K562 (cell line): ENCODE results near the gene STC2. TPM values are rescaled to one million over a fixed set of nuclear protein-coding genes. Genes with fewer than 3 reads are reported as not detected.
A peak's percentile ranks its signal among the peaks of the same experiment; 100 is the strongest.

Source experiments
- ETV5 ChIP-seq: sonication (generic); formaldehyde crosslinking; IDR thresholded peaks from 2 replicates; pipeline ENCODE4 v1.4.0; 2020; ENCODE audit warnings: low read depth, mild to moderate bottlenecking, missing genetic modification reagents
- GMEB1 ChIP-seq: fragments of 250-450 bp; sonication (Bioruptor Pico); IDR thresholded peaks from 2 replicates; pipeline ENCODE4 v1.4.0; 2020; ENCODE audit warnings: mild to moderate bottlenecking
- KDM5B ChIP-seq: fragments of 200-600 bp; sonication (generic); IDR thresholded peaks from 2 replicates; pipeline ENCODE4 v1.6.1; 2012; ENCODE audit warnings: low read depth, mild to moderate bottlenecking, moderate library complexity, low read length, control low read depth, inconsistent platforms; ENCODE audit not compliant: insufficient replicate concordance
- POLR2G ChIP-seq: fragments of 200-400 bp; formaldehyde crosslinking; IDR thresholded peaks from 2 replicates; pipeline ENCODE4 v1.6.1; 2017; ENCODE audit warnings: low read depth, mild to moderate bottlenecking, antibody characterized with exemption, low read length, moderate library complexity
- SETDB1 ChIP-seq: IDR thresholded peaks from one replicate; pipeline ENCODE4 v1.6.1; 2012; ENCODE audit warnings: low read length, control low read depth, inconsistent platforms
- TAF15 ChIP-seq: fragments of 200-400 bp; formaldehyde crosslinking; IDR thresholded peaks from 2 replicates; pipeline ENCODE4 v1.6.1; 2017; ENCODE audit warnings: mild to moderate bottlenecking, low read depth, low read length, moderate library complexity
- U2AF2 ChIP-seq: fragments of 200-400 bp; formaldehyde crosslinking; optimal IDR thresholded peaks from 2 replicates; pipeline ENCODE3; 2017; ENCODE audit warnings: low read depth, mild to moderate bottlenecking, low read length
- VEZF1 ChIP-seq: fragments of 200-800 bp; sonication (Bioruptor generic); IDR thresholded peaks from 2 replicates; pipeline ENCODE4 v1.6.1; 2017; ENCODE audit warnings: missing genetic modification characterization, missing compliant biosample characterization
- ZBTB1 ChIP-seq: sonication (generic); formaldehyde crosslinking; IDR thresholded peaks from 2 replicates; pipeline ENCODE4 v1.8.1; 2023; ENCODE audit warnings: missing genetic modification reagents, low read depth, mild to moderate bottlenecking, borderline replicate concordance
- ZC3H4 ChIP-seq: sonication (generic); formaldehyde crosslinking; IDR thresholded peaks from 2 replicates; pipeline ENCODE4 v1.9.0; 2021; ENCODE audit warnings: missing genetic modification reagents, borderline replicate concordance
- ZKSCAN3 ChIP-seq: fragments of 250-450 bp; sonication (Bioruptor Pico); IDR thresholded peaks from 2 replicates; pipeline ENCODE4 v1.4.0; 2020
- ZNF316 ChIP-seq: fragments of 450-650 bp; IDR thresholded peaks from 2 replicates; pipeline ENCODE4 v1.6.1; 2016
- ZNF444 ChIP-seq: fragments of 250-450 bp; sonication (Bioruptor Pico); IDR thresholded peaks from 2 replicates; pipeline ENCODE4 v1.4.0; 2020; ENCODE audit warnings: mild to moderate bottlenecking, moderate library complexity
- ZNF699 ChIP-seq: fragments of 250-450 bp; sonication (Bioruptor Pico); IDR thresholded peaks from 2 replicates; pipeline ENCODE4 v1.8.0; 2021; ENCODE audit warnings: mild to moderate bottlenecking, moderate library complexity; ENCODE audit not compliant: insufficient replicate concordance
- ZNF717 ChIP-seq: fragments of 250-450 bp; sonication (Bioruptor Pico); IDR thresholded peaks from 2 replicates; pipeline ENCODE4 v1.5.0; 2021
- ZNF766 ChIP-seq: fragments of 200-800 bp; sonication (Bioruptor generic); conservative IDR thresholded peaks from 2 replicates; pipeline ENCODE4 v1.6.1; 2016; ENCODE audit warnings: missing genetic modification characterization, missing compliant biosample characterization
- polyA plus RNA-seq, 8 experiments: library from polyadenylated mRNA; depleted of rRNA in 4 of 8; stranded (reverse) in 5 of 8; unstranded in 3 of 8; fragments of >200 nt; fragmentation: Nextera tagmentation in 2 of 8; fragmentation: Illumina TruSeq in 1 of 8; extraction: Ambion mirVana in 2 of 8; extraction: Trizol in 1 of 8; gene quantifications; 2 replicates each; pipeline versions ENCODE4 v1.2.1 to v1.2.3, GENCODE V29; 2011 to 2014; ENCODE audit warnings: inconsistent platforms in 1 of 8, missing spikeins in 1 of 8
- total RNA-seq, 7 experiments: library from RNA; depleted of rRNA in 6 of 7; stranded (reverse); fragments of >200 nt in 6 of 7; fragmentation: Illumina TruSeq in 2 of 7; extraction: Trizol in 2 of 7; gene quantifications; 2 replicates each; pipeline versions ENCODE4 v1.2.1 to v1.2.3, GENCODE V29; 2011 to 2021; ENCODE audit warnings: low replicate concordance in 1 of 7
- TF ChIP-seq, protein P1 (sequence below): fragments of 450-650 bp; formaldehyde crosslinking; IDR thresholded peaks from 2 replicates; pipeline ENCODE4 v1.4.0; 2022; ENCODE audit warnings: mild to moderate bottlenecking, moderate library complexity
- TF ChIP-seq, protein P2 (sequence below): fragments of 250-450 bp; sonication (Bioruptor Pico); IDR thresholded peaks from 2 replicates; pipeline ENCODE4 v1.8.0; 2022; ENCODE audit warnings: moderate library complexity, mild to moderate bottlenecking, inconsistent platforms
- TF ChIP-seq, protein P3 (sequence below), 2 experiments: fragments of 450-650 bp; conservative IDR thresholded peaks; 2 replicates each; pipeline ENCODE4 v1.6.1; 2017; ENCODE audit warnings: mild to moderate bottlenecking in 2 of 2, moderate library complexity in 2 of 2
- TF ChIP-seq, protein P4 (sequence below): sonication (generic); formaldehyde crosslinking; IDR thresholded peaks from 2 replicates; pipeline ENCODE4 v1.5.0; 2020; ENCODE audit warnings: missing genetic modification reagents

STC2 gene
- total and polyA plus RNA-seq, 9 of the 15 experiments (the other 6 are each of a cell fraction or from before 2014, with no cell fraction given): 0.62 to 31.7 (median 7.4) TPM

DNA sequence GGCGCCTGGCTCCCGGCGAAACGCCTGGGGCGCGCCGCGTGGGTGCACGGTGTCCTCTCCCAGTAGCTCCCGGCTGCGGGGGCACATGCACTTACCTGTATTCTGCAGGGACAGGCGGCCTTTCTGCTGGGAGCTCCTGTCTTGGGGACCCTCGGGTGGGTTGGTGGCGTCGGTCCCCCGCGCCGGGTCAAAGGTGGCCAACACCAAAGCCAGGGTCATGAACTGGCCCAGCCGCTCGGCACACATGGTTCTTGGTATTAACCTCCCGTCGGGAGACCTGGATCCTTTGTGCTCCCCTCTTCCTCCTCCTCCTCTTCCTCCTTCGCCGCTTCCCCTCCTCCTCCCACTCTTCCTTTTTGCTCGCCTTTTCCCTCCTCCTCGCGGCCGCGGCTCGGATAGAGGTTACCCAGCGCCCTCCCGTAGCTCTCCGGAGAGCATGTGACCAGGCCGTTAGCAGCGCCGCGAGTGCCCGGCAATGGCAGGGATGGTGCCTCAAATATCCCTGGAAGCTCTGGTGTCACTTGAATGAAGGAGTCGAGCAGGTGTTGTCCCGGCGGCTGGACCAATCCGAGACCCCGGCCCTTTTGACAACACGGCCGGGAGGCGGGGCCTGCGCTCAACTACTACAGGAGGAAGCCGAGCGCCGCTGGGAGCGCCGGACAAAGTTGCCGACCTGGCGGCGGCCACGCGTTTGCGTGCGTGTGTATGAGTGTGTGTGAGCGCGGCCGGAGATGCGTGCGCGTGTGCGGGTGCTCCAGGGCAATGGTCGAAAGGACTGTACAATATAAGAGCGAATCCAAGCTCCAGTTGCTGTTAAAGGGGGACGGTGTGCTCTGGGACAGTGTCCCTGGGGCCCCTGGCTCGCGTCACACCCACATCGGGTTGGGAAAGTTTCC is at the start of gene STC2 (continued):
- TF ChIP-seq GMEB1 (CRISPR knock-in tag) (peak; percentile 38; the same call in 1 of the 2 replicates), SETDB1 (no peak), ZC3H4 (CRISPR knock-in tag) (no peak), ZNF316 (no peak), ZNF444 (CRISPR knock-in tag) (no peak), ZNF699 (no peak), POLR2G (peak; percentile 96), VEZF1 (CRISPR knock-in tag) (0 out of 2 replicates have a peak, but pooled peaks have one; percentile 26), ZKSCAN3 (no peak), ETV5 (CRISPR knock-in tag) (no peak), KDM5B (no peak), ZBTB1 (CRISPR knock-in tag) (0 out of 2 replicates have a peak, but pooled peaks have one; percentile 16), TAF15 (no peak), ZNF766 (no peak), U2AF2 (no peak), ZNF717 (CRISPR knock-in tag) (no peak)
- TF ChIP-seq, protein P1, sequence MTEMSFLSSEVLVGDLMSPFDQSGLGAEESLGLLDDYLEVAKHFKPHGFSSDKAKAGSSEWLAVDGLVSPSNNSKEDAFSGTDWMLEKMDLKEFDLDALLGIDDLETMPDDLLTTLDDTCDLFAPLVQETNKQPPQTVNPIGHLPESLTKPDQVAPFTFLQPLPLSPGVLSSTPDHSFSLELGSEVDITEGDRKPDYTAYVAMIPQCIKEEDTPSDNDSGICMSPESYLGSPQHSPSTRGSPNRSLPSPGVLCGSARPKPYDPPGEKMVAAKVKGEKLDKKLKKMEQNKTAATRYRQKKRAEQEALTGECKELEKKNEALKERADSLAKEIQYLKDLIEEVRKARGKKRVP: no peak
- TF ChIP-seq, protein P2, sequence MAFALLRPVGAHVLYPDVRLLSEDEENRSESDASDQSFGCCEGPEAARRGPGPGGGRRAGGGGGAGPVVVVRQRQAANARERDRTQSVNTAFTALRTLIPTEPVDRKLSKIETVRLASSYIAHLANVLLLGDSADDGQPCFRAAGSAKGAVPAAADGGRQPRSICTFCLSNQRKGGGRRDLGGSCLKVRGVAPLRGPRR (CRISPR knock-in tag): no peak
- TF ChIP-seq, protein P3, sequence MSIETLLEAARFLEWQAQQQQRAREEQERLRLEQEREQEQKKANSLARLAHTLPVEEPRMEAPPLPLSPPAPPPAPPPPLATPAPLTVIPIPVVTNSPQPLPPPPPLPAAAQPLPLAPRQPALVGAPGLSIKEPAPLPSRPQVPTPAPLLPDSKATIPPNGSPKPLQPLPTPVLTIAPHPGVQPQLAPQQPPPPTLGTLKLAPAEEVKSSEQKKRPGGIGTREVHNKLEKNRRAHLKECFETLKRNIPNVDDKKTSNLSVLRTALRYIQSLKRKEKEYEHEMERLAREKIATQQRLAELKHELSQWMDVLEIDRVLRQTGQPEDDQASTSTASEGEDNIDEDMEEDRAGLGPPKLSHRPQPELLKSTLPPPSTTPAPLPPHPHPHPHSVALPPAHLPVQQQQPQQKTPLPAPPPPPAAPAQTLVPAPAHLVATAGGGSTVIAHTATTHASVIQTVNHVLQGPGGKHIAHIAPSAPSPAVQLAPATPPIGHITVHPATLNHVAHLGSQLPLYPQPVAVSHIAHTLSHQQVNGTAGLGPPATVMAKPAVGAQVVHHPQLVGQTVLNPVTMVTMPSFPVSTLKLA (conservative IDR thresholded peaks at IDR 0.05): peak; percentile 17 to 69
- TF ChIP-seq, protein P4, sequence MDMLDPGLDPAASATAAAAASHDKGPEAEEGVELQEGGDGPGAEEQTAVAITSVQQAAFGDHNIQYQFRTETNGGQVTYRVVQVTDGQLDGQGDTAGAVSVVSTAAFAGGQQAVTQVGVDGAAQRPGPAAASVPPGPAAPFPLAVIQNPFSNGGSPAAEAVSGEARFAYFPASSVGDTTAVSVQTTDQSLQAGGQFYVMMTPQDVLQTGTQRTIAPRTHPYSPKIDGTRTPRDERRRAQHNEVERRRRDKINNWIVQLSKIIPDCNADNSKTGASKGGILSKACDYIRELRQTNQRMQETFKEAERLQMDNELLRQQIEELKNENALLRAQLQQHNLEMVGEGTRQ (CRISPR knock-in tag): peak; percentile 63
